ENCODE data around the gene TMBIM4. TPM values are rescaled to one million over a fixed set of nuclear protein-coding genes. Genes with fewer than 3 reads are reported as not detected.

TMBIM4 gene
- total RNA-seq, 1 experiment from 2014 or later: 18.4 TPM

DNA sequence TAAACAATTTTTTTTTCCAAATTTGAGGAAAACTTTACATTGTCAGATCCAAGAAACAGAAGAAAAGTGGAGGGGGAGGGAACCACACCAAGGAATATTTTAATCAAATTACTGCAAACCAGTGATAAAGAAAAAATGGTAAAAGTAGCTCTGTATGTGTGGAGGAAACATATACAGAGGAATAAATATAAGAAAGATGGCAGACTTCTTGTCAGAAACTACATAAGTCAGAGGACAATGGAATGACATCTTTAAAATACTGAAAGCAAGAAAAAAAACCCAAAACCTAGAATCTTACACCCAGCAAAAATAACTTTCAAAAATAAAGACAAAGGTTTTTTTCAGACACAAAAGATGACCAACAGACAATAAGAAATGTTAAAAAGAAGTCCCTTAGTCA is 29.1 kb downstream of the TMBIM4 start:
- no peak overlapping the region for H4K91ac ChIP-seq (ENCODE audit: insufficient read length, low read depth, low read length)
- H3K4me1 ChIP-seq (ENCODE audit: insufficient read depth, low read length): no peaks in the 10 kb centered on the region
- H2BK5ac ChIP-seq (ENCODE audit: insufficient read length, low read length): no peak overlapping the region
- no peaks in the 10 kb centered on the region for H3K79me2 ChIP-seq (ENCODE audit: insufficient read depth, low read length)
- H2BK120ac ChIP-seq (ENCODE audit: low read depth, low read length, poor library complexity, severe bottlenecking): no peak overlapping the region
- H2BK20ac ChIP-seq (ENCODE audit: low read depth, low read length, poor library complexity, severe bottlenecking): no peak overlapping the region
- H3K27me3 ChIP-seq (ENCODE audit: insufficient read depth, low read length): no peaks in the 10 kb centered on the region
- H3K56ac ChIP-seq (ENCODE audit: insufficient read length, low read depth, low read length): no peak overlapping the region
- H3K18ac ChIP-seq (ENCODE audit: insufficient read length, low read depth, low read length): no peak overlapping the region
- H3T11ph ChIP-seq (ENCODE audit: low read length): no peak overlapping the region
- no peak overlapping the region for H3K9ac ChIP-seq (ENCODE audit: extremely low read depth, insufficient read length, low read length)
- H3K4ac ChIP-seq (ENCODE audit: low read depth, low read length): no peak overlapping the region
- H2BK15ac ChIP-seq (ENCODE audit: low read depth, low read length): no peak overlapping the region
- no peak overlapping the region for H3K27ac Mint-ChIP-seq
- H3K27me3 Mint-ChIP-seq (ENCODE audit: low read depth): peaks cover 2% of the 10 kb centered on the region
- no peaks in the 10 kb centered on the region for H3K23me2 ChIP-seq (ENCODE audit: insufficient read length, low read depth, low read length, poor library complexity, severe bottlenecking)
- H3K4me1 Mint-ChIP-seq: peaks cover 5% of the 10 kb centered on the region in 2 experiments
- no peaks in the 10 kb centered on the region for H3K79me1 ChIP-seq (ENCODE audit: insufficient read depth, low read depth, low read length, poor library complexity, severe bottlenecking)
- no peak overlapping the region for H2AFZ ChIP-seq (ENCODE audit: low read length)
- no peak overlapping the region for H3K23ac ChIP-seq (ENCODE audit: insufficient read length, low read depth, low read length)
- H3K9me3 ChIP-seq (ENCODE audit: control insufficient read depth, low read depth, low read length): no peaks in the 10 kb centered on the region
- H3K14ac ChIP-seq (ENCODE audit: insufficient read depth, low read length): no peak overlapping the region
- no peak overlapping the region for H3K27ac ChIP-seq (ENCODE audit: insufficient read length, low read depth, low read length)
- no peak for DNase-seq
- no peaks in the 10 kb centered on the region for H4K20me1 ChIP-seq (ENCODE audit: control insufficient read depth, insufficient read depth, insufficient read length)
- no peak overlapping the region for H4K5ac ChIP-seq (ENCODE audit: insufficient read length, low read depth, low read length)
- H3K4me2 ChIP-seq (ENCODE audit: insufficient read depth, insufficient read length, low read length): no peak overlapping the region
- H3K9me3 Mint-ChIP-seq: peaks cover 34 to 35% of the 10 kb centered on the region in 2 experiments
- no peak overlapping the region for H2AK5ac ChIP-seq (ENCODE audit: insufficient read length, low read length)
- H2BK12ac ChIP-seq (ENCODE audit: insufficient read length, low read depth, low read length): no peak overlapping the region
- H3K36me3 Mint-ChIP-seq (ENCODE audit: insufficient read depth in 1 of 3, low read depth in 3 of 3): peaks cover 27 to 51% (median 48%) of the 10 kb centered on the region in 3 experiments
- H4K8ac ChIP-seq (replicated peaks; ENCODE audit: insufficient read length, low read depth, low read length): no peak overlapping the region
- TF ChIP-seq, protein P1, sequence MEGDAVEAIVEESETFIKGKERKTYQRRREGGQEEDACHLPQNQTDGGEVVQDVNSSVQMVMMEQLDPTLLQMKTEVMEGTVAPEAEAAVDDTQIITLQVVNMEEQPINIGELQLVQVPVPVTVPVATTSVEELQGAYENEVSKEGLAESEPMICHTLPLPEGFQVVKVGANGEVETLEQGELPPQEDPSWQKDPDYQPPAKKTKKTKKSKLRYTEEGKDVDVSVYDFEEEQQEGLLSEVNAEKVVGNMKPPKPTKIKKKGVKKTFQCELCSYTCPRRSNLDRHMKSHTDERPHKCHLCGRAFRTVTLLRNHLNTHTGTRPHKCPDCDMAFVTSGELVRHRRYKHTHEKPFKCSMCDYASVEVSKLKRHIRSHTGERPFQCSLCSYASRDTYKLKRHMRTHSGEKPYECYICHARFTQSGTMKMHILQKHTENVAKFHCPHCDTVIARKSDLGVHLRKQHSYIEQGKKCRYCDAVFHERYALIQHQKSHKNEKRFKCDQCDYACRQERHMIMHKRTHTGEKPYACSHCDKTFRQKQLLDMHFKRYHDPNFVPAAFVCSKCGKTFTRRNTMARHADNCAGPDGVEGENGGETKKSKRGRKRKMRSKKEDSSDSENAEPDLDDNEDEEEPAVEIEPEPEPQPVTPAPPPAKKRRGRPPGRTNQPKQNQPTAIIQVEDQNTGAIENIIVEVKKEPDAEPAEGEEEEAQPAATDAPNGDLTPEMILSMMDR (conservative IDR thresholded peaks at IDR 0.05): no peak
- H3K4me3 Mint-ChIP-seq: no peak overlapping the region
